ENCODE results near the gene IQCE.
A peak's percentile ranks its signal among the peaks of the same experiment; 100 is the strongest.

IQCE gene

GRCh38 chr7:2632733-2633537, 74.2 kb downstream of the IQCE start:
- no peaks in the 10 kb centered on the region for H3K27me3 ChIP-seq (ENCODE audit: control insufficient read depth, insufficient read depth, low read length)
- H3K27ac ChIP-seq (ENCODE audit: low read length), result no peak overlapping the region
- peak overlapping the region; percentile 85 for H3K9ac ChIP-seq (ENCODE audit: low read length)
- no peaks in the 10 kb centered on the region for H3K36me3 ChIP-seq (ENCODE audit: control insufficient read depth, low read depth, low read length)
- H3K9me3 ChIP-seq (ENCODE audit: control insufficient read depth, low read depth, low read length), result no peaks in the 10 kb centered on the region
- H3K4me3 ChIP-seq (ENCODE audit: low read length), result peak overlapping the region; percentile 89
- peaks cover 4% of the 10 kb centered on the region for H3K4me1 ChIP-seq (ENCODE audit: control insufficient read depth, low read depth, low read length)

GRCh38 chr7:2633538-2634266, 74.9 kb downstream of the IQCE start:
- no peak overlapping the region for H3K27ac ChIP-seq (ENCODE audit: low read length)
- no peaks in the 10 kb centered on the region for H3K36me3 ChIP-seq (ENCODE audit: control insufficient read depth, low read depth, low read length)
- peaks cover 4% of the 10 kb centered on the region for H3K4me1 ChIP-seq (ENCODE audit: control insufficient read depth, low read depth, low read length)
- no peaks in the 10 kb centered on the region for H3K9me3 ChIP-seq (ENCODE audit: control insufficient read depth, low read depth, low read length)
- no peaks in the 10 kb centered on the region for H3K27me3 ChIP-seq (ENCODE audit: control insufficient read depth, insufficient read depth, low read length)
- H3K9ac ChIP-seq (ENCODE audit: low read length), result peak overlapping the region; percentile 85
- H3K4me3 ChIP-seq (ENCODE audit: low read length), result peak overlapping the region; percentile 89

- H3K36me3 ChIP-seq (ENCODE audit: control insufficient read depth, low read depth, low read length), result no peaks in the 10 kb centered on the region
- H3K9ac ChIP-seq (ENCODE audit: low read length), result no peak overlapping the region
- H3K4me1 ChIP-seq (ENCODE audit: control insufficient read depth, low read depth, low read length), result peaks cover 4% of the 10 kb centered on the region
- H3K4me3 ChIP-seq (ENCODE audit: low read length), result peak overlapping the region; percentile 89
- no peaks in the 10 kb centered on the region for H3K27me3 ChIP-seq (ENCODE audit: control insufficient read depth, insufficient read depth, low read length)
- H3K27ac ChIP-seq (ENCODE audit: low read length), result no peak overlapping the region
- no peaks in the 10 kb centered on the region for H3K9me3 ChIP-seq (ENCODE audit: control insufficient read depth, low read depth, low read length)
Measured at GRCh38 chr7:2634267-2635145, 75.7 kb downstream of the IQCE start.

- Histone ChIP-seq H3K36me3 (ENCODE audit: control insufficient read depth, low read depth, low read length) (no peaks in the 10 kb centered on the region), H3K9ac (ENCODE audit: low read length) (no peak overlapping the region), H3K9me3 (ENCODE audit: control insufficient read depth, low read depth, low read length) (no peaks in the 10 kb centered on the region), H3K27me3 (ENCODE audit: control insufficient read depth, insufficient read depth, low read length) (no peaks in the 10 kb centered on the region), H3K4me1 (ENCODE audit: control insufficient read depth, low read depth, low read length) (peaks cover 4% of the 10 kb centered on the region), H3K27ac (ENCODE audit: low read length) (no peak overlapping the region), H3K4me3 (ENCODE audit: low read length) (no peak overlapping the region)
Measured at GRCh38 chr7:2635148-2635668, 76.4 kb downstream of the IQCE start.

- no peaks in the 10 kb centered on the region for H3K36me3 ChIP-seq (ENCODE audit: control insufficient read depth, low read depth, low read length)
- no peak overlapping the region for H3K9ac ChIP-seq (ENCODE audit: low read length)
- H3K9me3 ChIP-seq (ENCODE audit: control insufficient read depth, low read depth, low read length), result no peaks in the 10 kb centered on the region
- no peak overlapping the region for H3K4me3 ChIP-seq (ENCODE audit: low read length)
- H3K4me1 ChIP-seq (ENCODE audit: control insufficient read depth, low read depth, low read length), result peaks cover 8% of the 10 kb centered on the region
- no peaks in the 10 kb centered on the region for H3K27me3 ChIP-seq (ENCODE audit: control insufficient read depth, insufficient read depth, low read length)
- H3K27ac ChIP-seq (ENCODE audit: low read length), result no peak overlapping the region
Measured at GRCh38 chr7:2635810-2636701, 77.3 kb downstream of the IQCE start.

- Histone ChIP-seq H3K36me3 (ENCODE audit: control insufficient read depth, low read depth, low read length) (no peaks in the 10 kb centered on the region), H3K9me3 (ENCODE audit: control insufficient read depth, low read depth, low read length) (no peaks in the 10 kb centered on the region), H3K4me1 (ENCODE audit: control insufficient read depth, low read depth, low read length) (peaks cover 11% of the 10 kb centered on the region), H3K4me3 (ENCODE audit: low read length) (no peak overlapping the region), H3K9ac (ENCODE audit: low read length) (no peak overlapping the region), H3K27ac (ENCODE audit: low read length) (no peak overlapping the region), H3K27me3 (ENCODE audit: control insufficient read depth, insufficient read depth, low read length) (no peaks in the 10 kb centered on the region)
Measured at GRCh38 chr7:2637066-2637471, 78.3 kb downstream of the IQCE start.

GRCh38 chr7:2637505-2638223, 78.9 kb downstream of the IQCE start:
- no peak overlapping the region for H3K9ac ChIP-seq (ENCODE audit: low read length)
- peaks cover 11% of the 10 kb centered on the region for H3K4me1 ChIP-seq (ENCODE audit: control insufficient read depth, low read depth, low read length)
- no peaks in the 10 kb centered on the region for H3K9me3 ChIP-seq (ENCODE audit: control insufficient read depth, low read depth, low read length)
- H3K27me3 ChIP-seq (ENCODE audit: control insufficient read depth, insufficient read depth, low read length), result no peaks in the 10 kb centered on the region
- H3K36me3 ChIP-seq (ENCODE audit: control insufficient read depth, low read depth, low read length), result no peaks in the 10 kb centered on the region
- H3K4me3 ChIP-seq (ENCODE audit: low read length), result no peak overlapping the region
- H3K27ac ChIP-seq (ENCODE audit: low read length), result no peak overlapping the region

GRCh38 chr7:2638224-2638991, 79.6 kb downstream of the IQCE start:
- Histone ChIP-seq H3K9me3 (ENCODE audit: control insufficient read depth, low read depth, low read length) (no peaks in the 10 kb centered on the region), H3K9ac (ENCODE audit: low read length) (no peak overlapping the region), H3K4me3 (ENCODE audit: low read length) (no peak overlapping the region), H3K27me3 (ENCODE audit: control insufficient read depth, insufficient read depth, low read length) (no peaks in the 10 kb centered on the region), H3K27ac (ENCODE audit: low read length) (no peak overlapping the region), H3K36me3 (ENCODE audit: control insufficient read depth, low read depth, low read length) (no peaks in the 10 kb centered on the region), H3K4me1 (ENCODE audit: control insufficient read depth, low read depth, low read length) (peaks cover 11% of the 10 kb centered on the region)

GRCh38 chr7:2639181-2639681, 80.5 kb downstream of the IQCE start:
- H3K4me1 ChIP-seq (ENCODE audit: control insufficient read depth, low read depth, low read length), result peaks cover 14% of the 10 kb centered on the region
- H3K9me3 ChIP-seq (ENCODE audit: control insufficient read depth, low read depth, low read length), result no peaks in the 10 kb centered on the region
- no peak overlapping the region for H3K4me3 ChIP-seq (ENCODE audit: low read length)
- no peaks in the 10 kb centered on the region for H3K36me3 ChIP-seq (ENCODE audit: control insufficient read depth, low read depth, low read length)
- no peaks in the 10 kb centered on the region for H3K27me3 ChIP-seq (ENCODE audit: control insufficient read depth, insufficient read depth, low read length)
- no peak overlapping the region for H3K9ac ChIP-seq (ENCODE audit: low read length)
- H3K27ac ChIP-seq (ENCODE audit: low read length), result no peak overlapping the region

All from iPS-18a (cell line).